Activated T-cell treated with anti-CD3 and anti-CD28 coated beads for 24 hours (primary cell): ENCODE measurements around the gene CUX1.
"Not testable (repeated sequence)": the region's sequence is repeated elsewhere in the genome, so short reads cannot be mapped to it uniquely, and the experiment has no call there.

ENCODE experiments used
- DNase-seq: peaks from one replicate; pipeline ENCODE4 v3.0.0-alpha.2; 2020; ENCODE audit warnings: low read depth

CUX1 gene

GRCh38 chr7:102045681-102046372 lies 228.4 kb downstream of the CUX1 start:
- DNase-seq, result no peak

GRCh38 chr7:102046373-102047117 lies 229.1 kb downstream of the CUX1 start:
- no peak for DNase-seq

- DNase-seq, result no peak
Measured at GRCh38 chr7:102047167-102047566, 229.7 kb downstream of the CUX1 start.

GRCh38 chr7:102049765-102050164 lies 232.3 kb downstream of the CUX1 start:
- no peak for DNase-seq

- DNase-seq, result no peak
Measured at GRCh38 chr7:102050864-102051460, 233.5 kb downstream of the CUX1 start.

GRCh38 chr7:102051736-102052135 lies 234.3 kb downstream of the CUX1 start:
- not testable (repeated sequence) for DNase-seq

- no peak for DNase-seq
Measured at GRCh38 chr7:102054158-102054557, 236.7 kb downstream of the CUX1 start.

- DNase-seq, result no peak
Measured at GRCh38 chr7:102055181-102055976, 238.0 kb downstream of the CUX1 start.

GRCh38 chr7:102059524-102059923 lies 242.1 kb downstream of the CUX1 start:
- no peak for DNase-seq

- DNase-seq, result no peak
Measured at GRCh38 chr7:102061354-102061945, 244.0 kb downstream of the CUX1 start.

- no peak for DNase-seq
Measured at GRCh38 chr7:102061981-102062390, 244.6 kb downstream of the CUX1 start.

GRCh38 chr7:102063690-102064180 lies 246.3 kb downstream of the CUX1 start:
- no peak for DNase-seq

- no peak for DNase-seq
Measured at GRCh38 chr7:102064361-102065025, 247.1 kb downstream of the CUX1 start.

- no peak for DNase-seq
Measured at GRCh38 chr7:102065226-102065625, 247.8 kb downstream of the CUX1 start.

- no peak for DNase-seq
Measured at GRCh38 chr7:102066476-102066875, 249.1 kb downstream of the CUX1 start.

- no peak for DNase-seq
Measured at GRCh38 chr7:102068846-102069245, 251.4 kb downstream of the CUX1 start.

- no peak for DNase-seq
Measured at GRCh38 chr7:102069931-102070629, 252.7 kb downstream of the CUX1 start.

- DNase-seq, result no peak
Measured at GRCh38 chr7:102072003-102072402, 254.6 kb downstream of the CUX1 start.

GRCh38 chr7:102072636-102073209 lies 255.3 kb downstream of the CUX1 start:
- DNase-seq, result no peak
